ENCODE measurements around the gene PRR5L. TPM values are rescaled to one million over a fixed set of nuclear protein-coding genes. Genes with fewer than 3 reads are reported as not detected.

PRR5L gene
- total and polyA plus RNA-seq, 2 experiments from 2014 or later = 3.1 to 8.9 TPM

GRCh38 chr11:36438126-36438525 is 142.0 kb downstream of the PRR5L start:
- H3K9me2 ChIP-seq (ENCODE audit: insufficient read depth) = no peaks in the 10 kb centered on the region
- Mint-ChIP-seq H3K27ac (no peak overlapping the region), H3K9me3 (peaks cover 5% of the 10 kb centered on the region), H3K4me3 (no peak overlapping the region), H3K36me3 (ENCODE audit: low read depth) (peaks cover 14% of the 10 kb centered on the region), H3K27me3 (ENCODE audit: insufficient read depth, low read depth, poor library complexity) (peaks cover 6% of the 10 kb centered on the region), H3K4me1 (no peaks in the 10 kb centered on the region)
- H3K27ac ChIP-seq (ENCODE audit: low read depth) = no peak overlapping the region
- H3K4me1 ChIP-seq (ENCODE audit: insufficient read depth) = no peaks in the 10 kb centered on the region
- DNase-seq (ENCODE audit: low spot score) = no peak
- TF ChIP-seq EZH2phosphoT487 (IDR thresholded peaks at IDR 0.05; ENCODE audit: unreplicated experiment) = no peak
- H3K27me3 ChIP-seq (ENCODE audit: insufficient read depth) = no peaks in the 10 kb centered on the region
- H3K79me2 ChIP-seq (replicated peaks; ENCODE audit: insufficient read depth) = no peaks in the 10 kb centered on the region
- H3K4me2 ChIP-seq = no peak overlapping the region
- H2AFZ ChIP-seq = no peak overlapping the region
- H3K4me3 ChIP-seq = no peak overlapping the region
- H3F3A ChIP-seq (replicated peaks; ENCODE audit: low read depth) = no peaks in the 10 kb centered on the region
- no peaks in the 10 kb centered on the region; the same call in 1 of the 2 replicates for H4K20me1 ChIP-seq (replicated peaks; ENCODE audit: insufficient read depth)
- ATAC-seq = no peak
- no peaks in the 10 kb centered on the region for H3K36me3 ChIP-seq (ENCODE audit: insufficient read depth)

GRCh38 chr11:36441610-36442208 is 145.6 kb downstream of the PRR5L start:
- Histone ChIP-seq H3K27me3 (ENCODE audit: insufficient read depth) (no peaks in the 10 kb centered on the region), H4K20me1 (replicated peaks; ENCODE audit: insufficient read depth) (no peaks in the 10 kb centered on the region; the same call in 1 of the 2 replicates), H2AFZ (no peak overlapping the region), H3K79me2 (replicated peaks; ENCODE audit: insufficient read depth) (no peaks in the 10 kb centered on the region), H3K4me3 (no peak overlapping the region), H3F3A (replicated peaks; ENCODE audit: low read depth) (no peaks in the 10 kb centered on the region), H3K4me2 (no peak overlapping the region), H3K9me2 (ENCODE audit: insufficient read depth) (no peaks in the 10 kb centered on the region), H3K4me1 (ENCODE audit: insufficient read depth) (no peaks in the 10 kb centered on the region), H3K36me3 (ENCODE audit: insufficient read depth) (no peaks in the 10 kb centered on the region), H3K27ac (ENCODE audit: low read depth) (no peak overlapping the region)
- ATAC-seq = no peak
- H3K27me3 Mint-ChIP-seq (ENCODE audit: insufficient read depth, low read depth, poor library complexity) = peaks cover 2% of the 10 kb centered on the region
- peaks cover 15% of the 10 kb centered on the region for H3K36me3 Mint-ChIP-seq (ENCODE audit: low read depth)
- no peak for DNase-seq (ENCODE audit: low spot score)
- peaks cover 5% of the 10 kb centered on the region; the same call in 2 of the 3 replicates for H3K9me3 Mint-ChIP-seq
- H3K4me1 Mint-ChIP-seq = no peaks in the 10 kb centered on the region
- no peak overlapping the region for H3K4me3 Mint-ChIP-seq
- no peak overlapping the region for H3K27ac Mint-ChIP-seq
- TF ChIP-seq CTCF (conservative IDR thresholded peaks at IDR 0.05; ENCODE audit: low read depth in 2 of 2) (no peak), STAT1 (IDR thresholded peaks at IDR 0.05; ENCODE audit: unreplicated experiment) (no peak), ZNF331 (CRISPR knock-in tag; IDR thresholded peaks at IDR 0.05; ENCODE audit: low read depth) (no peak), POLR2AphosphoS5 (IDR thresholded peaks at IDR 0.05; ENCODE audit: low read depth) (no peak), CREB1 (CRISPR knock-in tag; IDR thresholded peaks at IDR 0.05; ENCODE audit: low read depth) (no peak), EZH2 (IDR thresholded peaks at IDR 0.05; ENCODE audit: low read depth, unreplicated experiment) (no peak)
- TF ChIP-seq, protein P1, sequence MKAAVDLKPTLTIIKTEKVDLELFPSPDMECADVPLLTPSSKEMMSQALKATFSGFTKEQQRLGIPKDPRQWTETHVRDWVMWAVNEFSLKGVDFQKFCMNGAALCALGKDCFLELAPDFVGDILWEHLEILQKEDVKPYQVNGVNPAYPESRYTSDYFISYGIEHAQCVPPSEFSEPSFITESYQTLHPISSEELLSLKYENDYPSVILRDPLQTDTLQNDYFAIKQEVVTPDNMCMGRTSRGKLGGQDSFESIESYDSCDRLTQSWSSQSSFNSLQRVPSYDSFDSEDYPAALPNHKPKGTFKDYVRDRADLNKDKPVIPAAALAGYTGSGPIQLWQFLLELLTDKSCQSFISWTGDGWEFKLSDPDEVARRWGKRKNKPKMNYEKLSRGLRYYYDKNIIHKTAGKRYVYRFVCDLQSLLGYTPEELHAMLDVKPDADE (IDR thresholded peaks at IDR 0.05) = no peak
- TF ChIP-seq, protein P2, sequence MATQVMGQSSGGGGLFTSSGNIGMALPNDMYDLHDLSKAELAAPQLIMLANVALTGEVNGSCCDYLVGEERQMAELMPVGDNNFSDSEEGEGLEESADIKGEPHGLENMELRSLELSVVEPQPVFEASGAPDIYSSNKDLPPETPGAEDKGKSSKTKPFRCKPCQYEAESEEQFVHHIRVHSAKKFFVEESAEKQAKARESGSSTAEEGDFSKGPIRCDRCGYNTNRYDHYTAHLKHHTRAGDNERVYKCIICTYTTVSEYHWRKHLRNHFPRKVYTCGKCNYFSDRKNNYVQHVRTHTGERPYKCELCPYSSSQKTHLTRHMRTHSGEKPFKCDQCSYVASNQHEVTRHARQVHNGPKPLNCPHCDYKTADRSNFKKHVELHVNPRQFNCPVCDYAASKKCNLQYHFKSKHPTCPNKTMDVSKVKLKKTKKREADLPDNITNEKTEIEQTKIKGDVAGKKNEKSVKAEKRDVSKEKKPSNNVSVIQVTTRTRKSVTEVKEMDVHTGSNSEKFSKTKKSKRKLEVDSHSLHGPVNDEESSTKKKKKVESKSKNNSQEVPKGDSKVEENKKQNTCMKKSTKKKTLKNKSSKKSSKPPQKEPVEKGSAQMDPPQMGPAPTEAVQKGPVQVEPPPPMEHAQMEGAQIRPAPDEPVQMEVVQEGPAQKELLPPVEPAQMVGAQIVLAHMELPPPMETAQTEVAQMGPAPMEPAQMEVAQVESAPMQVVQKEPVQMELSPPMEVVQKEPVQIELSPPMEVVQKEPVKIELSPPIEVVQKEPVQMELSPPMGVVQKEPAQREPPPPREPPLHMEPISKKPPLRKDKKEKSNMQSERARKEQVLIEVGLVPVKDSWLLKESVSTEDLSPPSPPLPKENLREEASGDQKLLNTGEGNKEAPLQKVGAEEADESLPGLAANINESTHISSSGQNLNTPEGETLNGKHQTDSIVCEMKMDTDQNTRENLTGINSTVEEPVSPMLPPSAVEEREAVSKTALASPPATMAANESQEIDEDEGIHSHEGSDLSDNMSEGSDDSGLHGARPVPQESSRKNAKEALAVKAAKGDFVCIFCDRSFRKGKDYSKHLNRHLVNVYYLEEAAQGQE (IDR thresholded peaks at IDR 0.05; ENCODE audit: unreplicated experiment) = no peak

Data from GM23338 (cell line).